Testis (tissue), 3 donors: ENCODE data around the gene TMEM198. TPM values are rescaled to one million over a fixed set of nuclear protein-coding genes. Genes with fewer than 3 reads are reported as not detected.

Source experiments
- DNase-seq: peaks from one replicate; pipeline ENCODE4 v3.0.0-alpha.2; 2019
- H3K27ac ChIP-seq, 2 donors: fragments of 200-600 bp; sonication (generic); one replicate each; pipeline ENCODE4 v1.5.1; 2019
- H3K27me3 ChIP-seq: fragments of 200-600 bp; sonication (generic); one replicate; pipeline ENCODE4 v1.5.1; 2019
- H3K36me3 ChIP-seq: fragments of 200-600 bp; sonication (generic); one replicate; pipeline ENCODE4 v1.5.1; 2017; ENCODE audit warnings: low read depth; ENCODE audit errors: missing control alignments
- H3K4me1 ChIP-seq: fragments of 200-600 bp; sonication (generic); one replicate; pipeline ENCODE4 v1.5.1; 2019
- H3K4me3 ChIP-seq, 2 donors: fragments of 200-600 bp; sonication (generic); one replicate each; pipeline ENCODE4 v1.5.1; 2017 to 2019
- H3K9me3 ChIP-seq: fragments of 200-600 bp; sonication (generic); one replicate; pipeline ENCODE4 v1.5.1; 2017
- POLR2A ChIP-seq: fragments of 450-650 bp; IDR thresholded peaks from one replicate; pipeline ENCODE4 v1.6.1; 2017; ENCODE audit warnings: antibody characterized with exemption, mild to moderate bottlenecking, moderate library complexity
- WGBS, 2 donors: methylation state at CpG; one replicate each; pipeline ENCODE4 v1.1.5; 2018; 5-methylcytosine and 5-hydroxymethylcytosine counted together
- intact Hi-C: fragments of 100-400 bp; cut with DNase I; formaldehyde crosslinking; loops from one replicate; pipeline ENCODE4 v1.15.1; 2023; ENCODE audit warnings: low total_unique reads
- polyA plus RNA-seq: library from polyadenylated mRNA; stranded (reverse); fragments of 350-450 nt; fragmentation: Illumina TruSeq; extraction: RNeasy Lipid Tissue Mini Kit (QIAGEN cat#74804); gene quantifications from one replicate; pipeline ENCODE4 v1.2.3, GENCODE V29; 2014; ENCODE audit warnings: low read depth, low replicate concordance; ENCODE audit not compliant: insufficient read depth
- total RNA-seq, 2 donors: library from RNA; depleted of rRNA; stranded (reverse); fragments of >200 nt; gene quantifications; one replicate each; pipeline ENCODE4 v1.2.3, GENCODE V29; 2016
- TF ChIP-seq, protein P1 (sequence below), 3 experiments: fragments of 450-650 bp in 2 of 3; fragments of 200-600 bp in 1 of 3; sonication (generic) in 1 of 3; IDR thresholded peaks; one replicate each; pipeline ENCODE4 v1.5.1; 2016 to 2019; ENCODE audit warnings: antibody characterized with exemption in 3 of 3, mild to moderate bottlenecking in 2 of 3, moderate library complexity in 1 of 3

Gene TMEM198
- total and polyA plus RNA-seq, 3 donors from 2014 or later: 7.3 to 11.8 (median 11.3) TPM

DNA sequence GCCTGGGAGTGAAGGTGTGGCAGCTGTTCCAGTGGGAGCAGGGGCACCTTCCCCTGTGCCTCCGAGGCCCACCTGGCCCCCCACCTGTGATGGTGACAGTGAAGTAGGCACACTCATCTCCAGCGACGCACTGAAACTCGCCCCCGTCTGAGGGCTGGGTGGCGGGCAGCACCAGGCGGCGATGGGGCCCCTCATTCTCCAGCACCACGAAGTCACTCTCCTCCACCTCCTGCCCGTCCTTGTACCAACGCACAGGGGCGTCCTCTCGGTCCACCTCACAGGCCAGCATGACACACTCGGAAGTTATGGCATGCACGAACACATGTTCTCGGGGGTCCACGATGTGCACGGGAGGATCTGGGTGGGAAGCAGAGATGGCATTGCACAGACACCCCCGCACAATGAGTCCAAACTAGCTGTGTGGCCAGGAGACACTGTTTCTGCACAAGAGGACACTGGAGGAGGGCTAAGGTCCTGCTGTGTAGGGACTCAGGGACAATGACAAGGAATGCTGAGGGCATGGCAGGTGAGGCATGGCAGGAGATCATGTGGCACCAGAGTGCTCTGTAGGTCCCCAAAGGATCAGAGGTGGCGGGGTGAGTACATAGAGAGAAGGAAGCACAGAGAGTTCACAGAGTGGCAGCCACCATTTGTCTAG is 19.6 kb downstream of the TMEM198 start:
- Histone ChIP-seq H3K27ac (no peak overlapping the region), H3K27me3 (no peaks in the 10 kb centered on the region), H3K4me3 (no peak overlapping the region), H3K9me3 (no peaks in the 10 kb centered on the region), H3K4me1 (peaks cover 9% of the 10 kb centered on the region), H3K36me3 (no peaks in the 10 kb centered on the region)
- no peak for DNase-seq
- TF ChIP-seq POLR2A: no peak
- TF ChIP-seq, protein P1, sequence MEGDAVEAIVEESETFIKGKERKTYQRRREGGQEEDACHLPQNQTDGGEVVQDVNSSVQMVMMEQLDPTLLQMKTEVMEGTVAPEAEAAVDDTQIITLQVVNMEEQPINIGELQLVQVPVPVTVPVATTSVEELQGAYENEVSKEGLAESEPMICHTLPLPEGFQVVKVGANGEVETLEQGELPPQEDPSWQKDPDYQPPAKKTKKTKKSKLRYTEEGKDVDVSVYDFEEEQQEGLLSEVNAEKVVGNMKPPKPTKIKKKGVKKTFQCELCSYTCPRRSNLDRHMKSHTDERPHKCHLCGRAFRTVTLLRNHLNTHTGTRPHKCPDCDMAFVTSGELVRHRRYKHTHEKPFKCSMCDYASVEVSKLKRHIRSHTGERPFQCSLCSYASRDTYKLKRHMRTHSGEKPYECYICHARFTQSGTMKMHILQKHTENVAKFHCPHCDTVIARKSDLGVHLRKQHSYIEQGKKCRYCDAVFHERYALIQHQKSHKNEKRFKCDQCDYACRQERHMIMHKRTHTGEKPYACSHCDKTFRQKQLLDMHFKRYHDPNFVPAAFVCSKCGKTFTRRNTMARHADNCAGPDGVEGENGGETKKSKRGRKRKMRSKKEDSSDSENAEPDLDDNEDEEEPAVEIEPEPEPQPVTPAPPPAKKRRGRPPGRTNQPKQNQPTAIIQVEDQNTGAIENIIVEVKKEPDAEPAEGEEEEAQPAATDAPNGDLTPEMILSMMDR (IDR thresholded peaks at IDR 0.05): no peak
- WGBS, 2 donors: 89 to 90% methylated on average over 19 to 20 of the region's 20 CpGs
- intact Hi-C loops: no loop called here

DNA sequence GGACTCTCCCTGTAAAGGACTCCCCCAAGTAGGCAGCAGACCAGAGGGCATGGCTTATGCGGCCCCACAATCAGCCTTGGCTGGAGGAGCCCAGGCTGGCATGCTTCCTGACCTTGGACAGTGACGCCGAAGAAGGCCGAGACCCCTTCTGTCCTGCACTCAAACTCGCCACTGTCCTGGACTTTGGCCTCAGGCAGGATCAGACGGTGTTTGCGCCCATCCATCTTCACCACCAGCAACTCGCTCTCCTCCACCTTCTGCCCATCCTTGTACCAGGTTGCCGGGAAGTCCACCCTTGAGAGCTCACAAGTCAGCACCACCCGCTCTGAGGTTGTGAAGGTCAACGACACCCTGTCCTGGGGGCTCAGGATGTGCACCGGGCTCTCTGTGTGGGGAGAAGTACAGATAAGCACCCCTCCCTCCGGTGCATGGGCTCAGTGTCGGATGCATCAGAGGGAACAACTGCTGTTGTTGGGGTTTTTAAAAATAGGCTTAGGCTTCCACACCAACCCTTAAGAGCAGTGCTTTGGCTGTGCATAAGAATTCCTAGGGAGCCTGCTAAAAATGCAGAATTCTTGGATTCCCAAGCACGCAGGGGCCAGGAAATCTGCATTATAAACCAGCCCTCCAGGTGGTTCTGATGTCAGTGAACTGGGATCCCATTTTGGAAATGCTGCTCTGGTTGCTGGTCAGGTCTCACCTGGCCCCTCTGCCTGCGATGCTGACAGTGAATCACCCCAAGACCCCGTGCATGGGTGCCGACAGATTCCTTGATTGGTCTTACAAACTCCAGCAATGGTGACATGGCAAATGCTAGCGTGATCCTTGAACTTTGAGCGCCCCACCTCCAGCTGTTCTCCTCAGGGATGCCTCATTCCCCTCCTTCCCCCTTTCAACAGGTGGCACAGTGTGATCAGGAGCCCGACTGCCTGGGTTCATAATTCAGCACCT is 21.6 kb downstream of the TMEM198 start:
- H3K9me3 ChIP-seq: no peaks in the 10 kb centered on the region
- DNase-seq: no peak
- no peak overlapping the region for H3K27ac ChIP-seq
- no peaks in the 10 kb centered on the region for H3K36me3 ChIP-seq
- TF ChIP-seq, protein P1 (IDR thresholded peaks at IDR 0.05): no peak
- TF ChIP-seq POLR2A: no peak
- H3K27me3 ChIP-seq: no peaks in the 10 kb centered on the region
- WGBS, 2 donors: 69 to 72% methylated on average over 20 to 21 of the region's 21 CpGs
- peaks cover 11% of the 10 kb centered on the region for H3K4me1 ChIP-seq
- intact Hi-C loops: no loop called here
- no peak overlapping the region for H3K4me3 ChIP-seq

DNA sequence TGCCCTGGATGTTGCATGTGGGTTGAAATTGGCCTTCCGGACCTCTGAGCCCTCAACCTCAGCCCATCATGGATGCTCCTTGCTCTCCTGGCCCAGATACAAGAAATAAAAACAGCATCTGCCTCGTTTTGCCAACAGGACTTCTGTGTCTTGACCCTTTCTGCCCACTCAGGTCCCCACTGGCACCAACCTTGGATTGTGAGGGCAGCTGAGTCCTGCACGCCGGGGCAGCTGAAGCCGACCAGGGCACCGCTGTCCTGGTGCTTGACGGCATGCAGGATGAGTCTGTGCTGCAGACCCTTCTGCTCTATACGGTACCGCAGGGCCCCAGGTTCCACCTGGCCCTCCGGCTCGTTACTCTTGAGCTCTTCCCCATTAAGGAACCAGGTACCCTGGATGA is 22.8 kb downstream of the TMEM198 start:
- intact Hi-C loops: no loop called here
- H3K27ac ChIP-seq: no peak overlapping the region
- H3K9me3 ChIP-seq: no peaks in the 10 kb centered on the region
- 86 to 92% methylated on average over 11 of the region's 11 CpGs for WGBS, 2 donors
- H3K4me3 ChIP-seq: no peak overlapping the region
- peaks cover 10% of the 10 kb centered on the region for H3K4me1 ChIP-seq
- no peak for DNase-seq
- H3K27me3 ChIP-seq: no peaks in the 10 kb centered on the region
- TF ChIP-seq, protein P1 (IDR thresholded peaks at IDR 0.05): no peak
- no peak for TF ChIP-seq POLR2A
- no peaks in the 10 kb centered on the region for H3K36me3 ChIP-seq

DNA sequence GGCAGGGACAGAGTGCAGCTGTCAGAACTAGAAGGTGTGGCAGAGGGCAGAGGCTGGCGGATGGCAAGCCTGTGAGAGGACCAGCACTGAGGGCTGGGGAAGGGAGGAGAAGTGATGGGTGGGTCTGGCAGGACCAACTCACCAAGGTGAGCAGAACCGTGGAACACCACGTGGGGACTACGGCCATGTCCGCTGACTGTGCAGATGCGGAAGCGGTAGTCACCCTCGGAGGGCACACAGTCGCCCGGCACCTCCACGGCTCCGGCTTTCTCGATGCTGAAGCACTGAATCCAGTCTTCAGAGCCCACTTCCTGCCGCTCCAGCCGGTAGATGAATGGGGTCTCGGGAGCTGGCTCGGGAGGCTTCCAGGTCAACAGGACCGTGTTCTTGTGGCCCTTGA is 23.3 kb downstream of the TMEM198 start:
- DNase-seq: no peak
- Histone ChIP-seq H3K9me3 (no peaks in the 10 kb centered on the region), H3K27me3 (no peaks in the 10 kb centered on the region), H3K36me3 (no peaks in the 10 kb centered on the region), H3K4me1 (peaks cover 15% of the 10 kb centered on the region), H3K27ac (no peak overlapping the region), H3K4me3 (no peak overlapping the region)
- no peak for TF ChIP-seq POLR2A
- TF ChIP-seq, protein P1 (IDR thresholded peaks at IDR 0.05): no peak
- 91 to 96% methylated on average over 18 of the region's 18 CpGs for WGBS, 2 donors
- intact Hi-C loops: no loop called here
